ENCODE data around the gene CBX2.

- TF ChIP-seq MXI1 (IDR thresholded peaks at IDR 0.05; ENCODE audit: low read depth, low read length) (no peak), CTCF (IDR thresholded peaks at IDR 0.05) (no peak)
Measured at GRCh38 chr17:79746889-79747507, 30.9 kb upstream of the CBX2 start.

Measured in SK-N-SH (cell line).